HG02870 (cell line): ENCODE results near the gene NR3C1.

ENCODE experiments used
- ATAC-seq: cut with Tn5 transposase; IDR thresholded peaks from one replicate; pipeline ENCODE4 v1.9.1; 2021; ENCODE audit warnings: mild to moderate bottlenecking, moderate library complexity; ENCODE audit not compliant: unreplicated experiment

The NR3C1 gene

DNA sequence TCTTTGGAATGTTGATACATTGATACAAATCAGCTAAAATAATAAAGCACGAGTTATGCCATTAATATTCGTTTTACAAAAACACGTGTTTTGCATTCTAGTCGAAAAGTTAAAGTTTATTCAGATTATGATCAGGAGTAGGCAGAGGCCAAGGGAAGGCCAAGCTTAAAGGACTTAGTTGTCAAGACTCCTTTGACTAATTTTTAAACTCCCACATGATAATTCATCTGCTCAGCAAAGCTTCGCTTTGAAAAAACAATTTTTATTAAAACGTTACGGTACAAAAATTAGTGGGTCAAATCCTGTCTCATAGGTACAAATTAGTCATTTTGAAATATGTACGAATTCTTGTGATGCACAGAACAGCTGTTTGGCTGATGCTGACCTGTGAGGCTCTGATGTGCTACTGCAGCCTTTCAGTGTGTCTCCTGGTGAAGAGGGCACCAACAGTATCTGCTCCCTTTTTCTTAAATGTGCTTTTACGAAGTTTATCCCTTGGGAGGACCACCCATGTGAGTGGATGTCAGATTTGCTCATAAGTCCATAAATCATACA, 23.0 kb upstream of the NR3C1 start:
- ATAC-seq, result peak; percentile 90

DNA sequence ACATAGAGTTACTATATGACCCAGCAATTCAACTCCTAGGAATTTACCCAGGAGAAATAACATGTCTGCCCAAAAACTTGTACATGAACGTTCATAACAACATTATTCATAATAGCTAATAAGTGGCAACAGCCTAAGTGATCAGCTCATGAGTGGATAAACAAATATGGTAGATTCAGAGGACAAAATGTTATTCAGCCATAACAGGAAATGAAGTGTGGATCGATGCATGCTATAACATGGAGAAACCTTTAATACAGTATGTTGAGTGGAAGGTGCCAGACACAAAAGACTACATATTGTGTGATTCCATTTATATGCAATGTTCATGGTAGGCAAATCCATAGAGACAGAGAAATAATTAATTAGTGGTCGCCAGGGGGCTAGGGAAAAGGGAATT, 22.3 kb upstream of the NR3C1 start:
- no peak for ATAC-seq

DNA sequence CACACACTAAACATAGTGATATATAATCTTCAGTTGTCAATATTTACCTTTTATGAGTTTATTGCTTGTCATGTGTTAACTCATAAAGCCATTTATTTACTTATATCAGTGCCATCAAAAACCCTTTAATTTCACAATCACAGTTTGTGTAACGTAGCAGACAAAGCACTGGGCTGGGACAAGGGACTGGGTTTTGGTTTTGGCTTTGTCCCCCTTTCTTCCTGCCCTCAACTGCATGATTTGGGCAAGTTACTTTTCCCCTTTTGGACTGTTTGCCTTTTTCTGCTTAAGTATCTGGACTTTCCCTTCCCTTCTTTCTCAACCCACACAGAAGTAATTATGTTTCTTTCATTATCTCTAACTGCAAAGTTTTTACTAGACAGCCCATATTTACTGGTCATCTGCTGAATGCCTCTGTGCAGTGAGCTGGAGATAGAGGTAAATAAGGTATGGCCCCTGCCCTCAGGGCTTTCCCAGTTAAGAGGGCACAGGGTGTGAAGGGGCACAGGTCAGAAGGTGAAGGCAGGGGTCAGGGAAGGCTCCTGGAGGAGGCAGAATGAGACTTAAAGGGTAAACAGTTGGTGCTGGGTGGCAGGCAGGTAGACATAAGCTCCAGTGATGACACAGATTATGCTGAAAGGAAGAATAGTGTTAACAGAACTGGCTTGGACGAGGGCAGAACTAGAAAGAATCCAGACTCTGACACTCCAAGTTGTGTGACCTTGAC, 14.8 kb upstream of the NR3C1 start:
- peak; percentile 75 for ATAC-seq

DNA sequence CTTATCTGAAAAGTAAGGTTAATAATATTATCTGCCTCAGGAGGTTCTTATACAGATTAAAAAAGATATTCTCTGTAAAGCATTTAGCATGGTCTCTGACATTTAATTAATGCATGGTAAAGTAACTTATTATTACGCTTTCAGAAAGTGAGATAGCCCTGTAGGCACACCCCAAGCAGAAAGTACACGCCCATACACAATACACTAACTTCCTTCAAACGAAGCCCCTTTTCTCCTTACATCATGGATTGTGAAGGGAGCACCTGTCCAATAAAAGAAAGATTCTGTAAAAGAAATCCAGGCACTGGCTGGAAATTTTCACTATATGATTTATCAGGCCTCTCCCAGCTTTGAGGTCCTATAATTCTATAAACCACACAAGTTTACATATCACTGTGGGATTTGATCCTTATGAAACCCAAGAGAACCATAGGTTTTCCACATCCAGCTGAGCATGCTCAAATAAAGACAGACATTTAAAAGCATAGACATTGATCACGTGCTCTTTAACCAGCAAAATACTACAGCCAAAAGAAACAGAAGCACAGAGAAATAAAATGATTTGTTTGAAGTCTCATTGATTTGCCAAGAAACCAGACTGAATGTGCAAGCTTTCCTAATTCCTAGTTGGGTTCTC, 14.1 kb upstream of the NR3C1 start:
- ATAC-seq, result no peak

DNA sequence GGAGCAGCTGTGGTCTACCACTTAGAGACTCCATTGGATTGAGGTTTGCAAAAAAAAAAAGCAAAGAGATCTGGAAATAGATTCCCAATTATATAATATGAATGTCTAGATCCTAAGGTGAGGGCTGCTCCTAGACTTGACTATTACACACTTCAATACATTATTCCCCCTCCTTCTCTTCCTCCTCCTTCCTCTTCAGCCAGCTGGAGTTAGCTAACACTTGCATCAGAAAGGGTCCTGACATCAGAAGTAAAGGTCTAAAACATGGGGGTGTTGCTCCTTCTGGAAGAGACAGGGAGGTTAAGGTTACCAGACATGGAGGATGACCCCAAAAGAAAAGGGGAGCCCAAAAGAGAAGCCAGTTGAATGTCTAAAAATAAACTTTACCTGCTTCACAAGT, 12.9 kb upstream of the NR3C1 start:
- no peak for ATAC-seq

DNA sequence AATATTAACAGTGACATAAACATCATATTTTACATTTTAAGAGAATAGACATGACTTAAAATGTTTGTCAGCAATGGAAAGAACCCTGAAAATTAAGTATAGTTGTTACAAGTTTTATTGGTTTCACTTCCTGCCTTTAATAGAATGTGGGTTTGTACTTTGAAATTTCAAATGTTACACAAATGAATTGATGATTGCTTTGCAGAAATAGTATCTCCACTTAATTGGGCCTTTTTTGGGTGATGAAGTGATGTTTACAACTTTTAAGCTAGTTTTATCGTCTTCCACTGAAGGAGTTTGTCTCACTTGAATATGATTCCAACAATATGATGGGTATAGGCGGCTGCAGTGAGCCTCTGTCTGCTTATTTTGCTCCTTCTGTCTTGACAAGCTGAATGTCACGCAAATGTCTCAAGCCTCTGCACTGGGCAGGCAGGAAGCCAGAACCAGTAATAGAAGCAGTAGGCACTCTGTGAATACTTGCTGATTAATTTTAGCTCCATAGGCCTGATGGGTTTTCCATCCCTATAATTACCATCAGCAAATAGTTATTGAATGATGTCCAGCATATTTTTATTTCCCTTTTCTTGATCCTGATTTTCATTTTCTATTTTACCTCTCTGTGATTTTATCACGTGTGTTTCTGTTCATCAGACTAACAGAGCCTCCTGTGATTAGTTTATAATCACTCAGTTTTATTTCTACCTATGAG, 10.6 kb upstream of the NR3C1 start:
- peak; percentile 61 for ATAC-seq

DNA sequence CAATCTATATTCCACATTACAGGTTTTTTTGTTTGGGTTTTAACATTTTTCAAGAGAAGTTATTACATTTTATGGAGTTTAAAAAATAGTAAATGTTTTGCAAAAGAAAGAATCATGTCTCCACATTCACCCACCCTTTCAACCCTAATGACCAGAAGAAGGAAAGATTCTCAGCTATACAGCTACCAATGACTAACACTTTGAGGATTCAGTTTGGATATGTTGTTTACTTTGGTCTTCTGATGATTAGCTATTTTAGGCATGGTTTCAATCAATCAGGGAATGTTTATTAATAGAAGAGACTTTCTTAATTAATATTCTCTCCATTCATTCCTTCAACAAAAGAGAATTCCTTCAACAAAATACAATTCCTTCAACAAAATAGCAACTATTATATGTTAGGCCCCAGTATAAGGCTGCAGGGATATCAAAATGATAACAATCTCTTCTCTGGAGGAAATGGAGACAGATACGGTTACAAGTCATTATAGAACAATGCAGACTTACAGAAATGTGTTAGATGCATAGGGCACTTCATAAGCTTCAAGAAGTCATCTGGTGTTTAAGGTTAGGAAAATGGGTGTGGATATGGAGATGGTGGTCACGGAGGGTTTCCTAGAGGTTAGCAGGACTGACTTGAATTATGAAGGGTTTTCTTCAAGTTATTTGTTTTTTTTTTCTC, 9.3 kb upstream of the NR3C1 start:
- no peak for ATAC-seq

DNA sequence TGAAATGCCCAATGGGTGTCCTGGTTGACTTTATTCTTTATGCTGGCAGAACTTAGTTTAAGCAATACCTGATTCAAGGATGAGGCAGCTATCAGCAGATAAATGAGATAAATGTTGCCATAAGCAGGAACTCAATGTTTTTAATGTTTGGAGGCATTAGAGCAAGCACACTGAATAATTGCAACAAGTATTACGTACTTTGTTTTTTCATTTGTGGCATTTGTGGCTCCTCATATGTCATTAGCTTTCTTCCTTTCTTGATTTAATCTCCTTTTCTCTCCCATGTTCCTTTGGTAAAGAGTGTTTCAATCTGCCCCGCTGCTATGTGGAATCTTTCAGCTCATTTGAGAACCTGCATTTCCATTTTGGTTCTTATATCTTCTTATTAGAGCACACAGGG, 6.4 kb upstream of the NR3C1 start:
- ATAC-seq, result no peak

DNA sequence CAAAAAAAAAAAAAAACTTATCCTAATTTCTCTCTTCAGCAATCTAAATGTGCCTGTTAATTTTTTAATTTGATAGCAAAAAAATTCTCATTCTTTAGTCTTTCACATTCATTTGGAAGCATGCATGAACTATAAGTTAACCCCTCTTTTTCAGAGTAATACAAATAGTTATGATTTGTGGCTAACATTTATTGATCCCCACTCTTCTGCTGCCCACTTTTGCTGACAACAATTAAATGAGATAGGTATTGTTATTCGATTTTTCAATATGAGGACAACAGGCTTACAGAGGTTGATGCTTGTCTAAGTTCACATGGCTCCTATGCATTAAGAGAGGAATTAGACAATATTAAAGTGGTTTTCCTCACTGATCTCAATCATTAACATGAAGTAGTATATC, 2.9 kb upstream of the NR3C1 start:
- no peak for ATAC-seq

DNA sequence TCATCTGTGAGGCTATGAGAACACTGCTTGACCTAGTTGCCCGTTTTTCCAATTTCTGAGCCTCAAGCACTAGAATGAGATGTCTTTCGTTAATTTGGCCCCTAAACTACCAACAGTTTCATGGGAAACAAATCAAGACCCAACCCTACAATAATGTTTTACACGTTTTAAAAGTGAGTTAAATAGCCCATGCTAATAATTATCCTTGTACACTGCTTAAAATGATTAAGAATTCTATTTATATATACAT, 2.3 kb upstream of the NR3C1 start:
- no peak for ATAC-seq

DNA sequence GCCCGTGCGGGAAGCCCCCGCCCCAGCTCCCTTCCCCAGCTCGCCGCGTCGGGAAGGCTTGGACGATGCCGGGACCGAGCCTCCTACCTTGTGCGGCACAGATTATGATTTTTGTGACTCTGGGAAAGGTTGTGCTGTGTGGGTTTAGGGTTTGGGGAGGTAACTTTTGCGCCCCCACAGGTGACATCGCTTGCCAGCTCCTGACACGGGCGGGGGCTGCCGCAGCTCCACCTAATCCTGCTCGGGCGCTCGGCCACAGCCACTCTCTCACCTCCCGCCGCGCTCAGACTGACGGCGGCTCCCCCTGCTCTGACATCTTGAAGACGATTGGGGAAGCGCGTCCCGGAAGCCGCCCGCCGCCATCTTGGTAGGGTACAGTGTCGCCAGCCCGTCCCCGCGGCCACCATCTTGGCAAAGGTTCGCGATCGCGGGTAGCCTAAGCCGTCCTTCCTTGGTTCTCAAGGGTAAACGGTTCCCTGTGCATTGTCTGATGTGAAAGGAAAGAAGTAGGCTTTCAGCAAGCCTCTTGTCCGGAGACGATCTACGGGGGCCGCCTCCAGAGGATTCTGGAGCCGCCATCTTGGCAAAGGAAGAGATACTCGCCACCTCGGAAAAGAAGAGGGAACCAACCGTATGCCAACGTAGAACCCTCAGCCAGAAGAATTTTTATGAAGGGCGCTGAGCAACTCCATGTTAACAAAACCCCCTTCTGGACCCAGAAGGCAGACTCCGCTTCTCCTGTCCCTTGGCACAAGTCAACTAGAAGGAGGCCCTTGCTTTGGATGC, 1.8 kb upstream of the NR3C1 start:
- peak; percentile 25 for ATAC-seq

DNA sequence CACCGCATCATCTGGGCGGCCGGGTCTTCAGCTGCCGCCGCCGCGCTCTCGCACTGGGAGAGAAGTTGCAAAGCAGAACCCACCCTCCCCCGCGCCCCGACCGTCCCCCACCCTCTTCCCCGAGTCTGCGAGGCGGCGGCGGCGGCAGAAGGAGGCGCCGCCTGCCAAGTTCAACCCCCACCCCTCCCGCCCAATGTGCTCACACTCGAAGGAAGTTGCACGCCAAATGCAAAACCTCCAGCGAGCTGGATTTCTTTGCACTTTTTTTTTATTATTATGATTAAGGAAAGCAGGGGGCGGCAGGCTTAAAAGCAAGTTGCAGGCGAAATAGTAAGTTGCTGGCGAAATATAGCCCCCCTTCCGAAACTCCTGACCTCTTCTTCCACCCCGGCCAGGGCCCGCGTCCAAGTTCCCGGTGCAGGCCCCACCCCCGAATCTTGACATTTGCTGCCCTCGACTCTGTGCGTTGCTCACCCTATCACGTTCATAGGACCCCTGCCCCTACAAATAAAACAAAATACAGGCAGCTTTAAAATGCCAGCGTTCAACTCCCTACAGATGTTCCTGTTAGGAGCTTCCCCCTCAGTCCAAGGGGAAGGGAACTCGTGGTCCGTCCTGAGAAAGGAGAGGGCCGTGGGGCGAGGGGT, 1.1 kb upstream of the NR3C1 start:
- ATAC-seq, result peak; percentile 21

DNA sequence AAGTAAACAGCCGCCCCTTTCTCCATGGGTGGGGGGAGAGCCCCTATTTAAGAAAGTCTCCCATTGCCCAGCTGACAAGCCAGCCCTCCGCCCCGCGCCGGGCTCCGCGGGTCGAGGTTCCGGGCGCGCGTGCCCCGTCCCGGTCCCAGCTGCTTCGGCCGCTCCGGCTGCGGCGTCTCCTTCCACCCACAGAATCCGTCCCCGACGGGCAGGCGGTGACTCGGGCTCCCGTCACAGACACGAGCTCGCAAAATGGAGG, 223 bp downstream of the NR3C1 start:
- peak; percentile 12 for ATAC-seq

DNA sequence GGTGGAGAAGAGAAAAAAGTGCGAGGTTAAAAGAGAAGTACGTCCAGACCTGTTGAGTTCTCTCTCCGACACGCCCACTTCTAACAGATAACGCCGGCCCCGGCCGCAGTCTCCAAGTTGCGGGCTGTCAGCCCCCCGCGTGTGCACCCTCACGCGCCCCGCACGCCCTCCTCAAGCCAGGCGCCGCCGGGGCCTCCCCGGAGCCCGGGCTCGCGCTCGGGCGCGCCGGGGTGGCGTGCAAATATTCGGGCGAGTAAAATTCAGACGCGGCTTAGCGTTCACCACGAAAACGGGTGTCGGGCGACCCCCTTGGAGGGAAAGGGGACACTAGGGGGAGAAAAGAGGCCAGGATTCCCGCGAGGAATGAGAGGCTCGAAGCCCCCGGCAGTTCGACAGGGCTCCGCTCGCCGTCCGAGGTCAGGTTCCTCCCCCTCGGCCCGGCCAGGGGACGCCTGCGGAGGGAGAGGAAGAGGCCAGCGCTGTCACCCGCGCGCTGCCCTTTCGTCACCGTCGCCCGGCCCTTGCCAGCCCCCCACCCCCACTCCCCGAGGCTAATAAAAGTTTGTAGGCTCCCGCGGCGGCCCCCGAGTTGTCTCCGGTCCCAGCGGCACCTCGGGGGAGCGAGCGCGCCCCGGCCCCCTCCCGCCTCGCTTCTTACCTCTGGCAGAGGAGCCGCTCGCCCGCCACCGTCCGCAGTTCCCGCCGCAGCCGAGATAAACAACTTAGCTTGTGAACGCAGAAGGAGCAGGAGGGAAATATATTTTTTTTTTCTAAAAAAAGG, 743 bp downstream of the NR3C1 start:
- no peak for ATAC-seq

DNA sequence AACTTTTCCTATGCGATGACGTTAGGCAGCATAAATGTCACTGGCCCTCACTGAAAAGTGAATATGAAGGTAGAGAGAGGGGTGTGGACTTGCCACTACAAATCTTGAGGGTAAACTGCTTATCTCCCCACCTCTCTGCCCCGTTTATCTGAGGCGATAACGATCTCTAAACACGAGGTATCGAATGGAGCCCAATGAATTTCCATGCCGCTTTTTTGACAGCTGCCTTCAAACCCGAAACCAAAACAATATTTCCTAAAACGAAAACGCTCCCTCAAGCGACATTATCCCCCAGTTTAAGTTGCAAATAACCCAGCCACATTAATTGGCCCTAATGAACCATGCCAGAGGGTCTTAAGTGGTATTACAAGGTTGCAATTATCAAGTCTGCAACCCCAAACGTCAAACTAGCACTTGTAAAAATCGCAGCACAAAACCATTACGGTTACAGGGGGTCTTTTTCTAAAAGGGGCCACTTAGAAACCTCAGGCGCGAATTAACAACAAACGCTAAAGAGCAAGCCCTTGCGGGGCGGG, 1.4 kb downstream of the NR3C1 start:
- ATAC-seq, result no peak

DNA sequence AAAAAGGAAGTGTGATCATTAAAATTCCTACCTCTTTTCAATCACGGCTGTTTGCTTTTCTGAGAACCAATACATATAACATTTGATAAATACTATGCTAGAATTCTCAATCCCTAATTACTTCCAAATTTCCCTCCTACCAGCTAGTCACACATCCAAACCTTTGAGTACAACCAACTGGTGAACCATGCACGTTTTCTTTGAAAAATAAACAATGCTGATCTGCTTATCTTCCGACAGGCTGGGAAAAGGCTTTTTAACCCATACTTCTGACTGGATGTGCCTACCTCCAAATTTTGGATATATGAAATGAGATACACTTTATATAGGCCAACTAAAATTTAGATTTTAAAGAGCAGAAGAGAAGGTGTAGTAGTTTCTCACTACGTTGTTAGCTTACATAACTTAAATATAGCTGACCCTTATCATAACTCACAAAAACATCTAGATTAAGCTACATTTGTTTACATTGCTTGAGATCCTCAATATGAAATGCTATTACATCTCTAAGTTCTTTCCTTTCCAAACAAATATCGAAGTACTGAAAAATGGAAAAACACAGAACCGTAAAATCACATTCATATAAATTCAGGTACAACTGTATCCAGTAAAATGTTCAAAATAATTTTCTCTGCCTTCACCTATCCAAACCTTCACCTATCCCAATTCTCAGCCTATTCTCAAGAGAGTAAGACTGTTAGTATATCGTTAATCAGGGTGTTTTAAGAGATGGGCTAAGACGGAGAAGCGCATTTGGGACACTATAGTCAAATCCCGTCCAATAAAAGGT, 2.1 kb downstream of the NR3C1 start:
- ATAC-seq, result no peak

DNA sequence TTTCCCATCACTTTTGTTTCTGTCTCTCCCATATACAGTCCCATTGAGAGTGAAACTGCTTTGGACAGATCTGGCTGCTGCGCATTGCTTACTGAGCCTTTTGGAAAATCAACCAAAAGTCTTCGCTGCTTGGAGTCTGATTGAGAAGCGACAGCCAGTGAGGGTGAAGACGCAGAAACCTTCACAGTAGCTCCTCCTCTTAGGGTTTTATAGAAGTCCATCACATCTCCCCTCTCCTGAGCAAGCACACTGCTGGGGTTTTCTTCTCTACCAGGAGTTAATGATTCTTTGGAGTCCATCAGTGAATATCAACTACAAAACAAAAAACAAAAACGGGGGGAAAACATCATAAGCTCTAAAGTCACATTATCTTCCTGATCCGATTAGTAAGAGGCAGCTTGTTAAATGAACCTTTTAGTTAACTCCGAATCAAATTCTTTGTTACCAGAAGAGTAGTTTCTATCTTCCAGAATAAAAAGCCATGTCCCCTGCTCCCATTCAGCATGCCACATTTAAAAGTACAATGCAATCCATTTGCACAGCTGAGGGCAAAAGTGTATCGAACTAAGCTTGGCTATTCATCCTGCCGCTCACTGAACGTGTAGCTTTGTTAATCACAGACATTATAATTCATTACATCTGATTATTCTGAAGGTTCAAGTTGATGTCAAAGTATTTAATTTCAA, 2.8 kb downstream of the NR3C1 start:
- ATAC-seq, result no peak
